Measurements from ENCODE around the gene GTF3C2.

- TF ChIP-seq CTCF (IDR thresholded peaks at IDR 0.05 in 4 of 5, conservative IDR thresholded peaks at IDR 0.05 in 1 of 5), result no peak
- TF ChIP-seq POLR2A (IDR thresholded peaks at IDR 0.05), result no peak
Observed at GRCh38 chr2:27294928-27295327, 61.6 kb downstream of the GTF3C2 start.

Measured in gastrocnemius medialis (tissue), 4 donors.